ENCODE data around the gene KRTAP10-12. TPM values are rescaled to one million over a fixed set of nuclear protein-coding genes. Genes with fewer than 3 reads are reported as not detected.

The KRTAP10-12 gene
- total RNA-seq, 4 donors from 2014 or later: not detected

DNA sequence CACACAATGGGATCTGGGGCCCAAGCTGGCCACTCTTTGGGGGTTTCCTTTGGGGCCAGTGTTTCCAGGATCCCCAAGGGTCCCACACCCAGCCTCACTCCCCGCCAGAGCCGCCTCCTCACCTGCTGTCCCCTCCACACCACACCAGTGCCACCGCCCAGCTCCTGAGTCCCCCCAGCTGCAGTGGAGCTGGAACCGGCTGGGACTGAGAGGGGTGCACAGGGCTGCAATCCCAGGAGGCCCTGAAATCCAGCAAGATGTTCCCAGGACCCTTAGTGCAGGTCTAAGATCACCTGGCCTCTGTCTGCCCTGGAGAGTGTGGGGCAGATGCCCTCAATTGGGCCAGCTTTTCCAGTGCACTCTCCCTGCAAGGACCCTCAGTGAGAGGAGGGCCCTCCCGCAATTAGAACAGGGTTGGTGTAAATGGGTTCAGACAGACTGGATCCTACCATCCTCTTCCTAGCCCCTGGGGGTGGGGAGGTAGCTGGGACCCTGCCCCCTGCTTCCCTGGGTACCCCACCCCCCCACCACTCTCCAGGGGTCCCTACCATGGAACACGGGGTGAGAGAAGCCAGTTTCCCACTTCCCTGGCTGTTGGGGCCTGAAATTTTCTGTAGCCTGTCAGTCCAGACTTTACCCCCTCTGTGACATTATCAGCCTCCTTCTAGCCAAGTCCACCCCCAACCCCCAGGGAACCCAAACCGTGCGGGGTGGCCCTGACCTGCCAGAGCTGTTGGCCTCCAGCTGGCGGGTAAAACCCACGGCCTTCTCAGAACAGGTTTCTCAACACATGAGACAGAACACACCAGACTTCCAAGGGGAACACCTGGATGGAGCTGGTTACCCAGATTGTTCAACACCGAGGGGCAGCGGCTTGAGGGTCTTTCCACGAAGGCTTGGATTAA lies 7.0 kb downstream of the KRTAP10-12 start:
- DNase-seq: no peak
- H3K27ac ChIP-seq: no peak overlapping the region

DNA sequence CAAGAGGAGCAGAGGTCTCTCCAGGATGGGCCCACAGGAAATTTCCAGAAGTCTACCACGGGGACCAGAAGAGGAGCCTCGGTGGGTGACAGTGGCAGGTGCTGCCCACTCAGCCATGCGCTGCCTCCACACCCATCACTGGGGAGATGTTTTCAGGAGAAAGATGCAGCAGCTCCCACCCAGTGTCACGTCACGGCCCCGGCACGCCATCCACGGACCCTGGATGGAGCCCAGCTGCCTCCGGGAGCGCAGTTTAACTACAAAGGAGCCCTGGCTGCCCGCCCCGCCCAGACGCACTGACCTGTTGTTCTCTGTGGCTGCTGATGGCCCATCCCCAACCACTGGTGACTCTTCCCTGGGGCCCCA lies 7.6 kb downstream of the KRTAP10-12 start:
- DNase-seq: no peak
- Histone ChIP-seq H3K27ac (no peak overlapping the region), H3K4me1 (peaks cover 0 to 23% of the 10 kb centered on the region in 2 donors), H3K9me3 (no peaks in the 10 kb centered on the region), H3K4me3 (replicated peaks in 1 of 3) (no peak overlapping the region), H3K27me3 (peaks cover 9% of the 10 kb centered on the region), H3K36me3 (no peaks in the 10 kb centered on the region)
- intact Hi-C loops (cut with DNase I): no loop called here
- 35 to 81% methylated on average over 5 to 11 of the region's 13 CpGs for WGBS, 2 donors
- TF ChIP-seq, protein P1, sequence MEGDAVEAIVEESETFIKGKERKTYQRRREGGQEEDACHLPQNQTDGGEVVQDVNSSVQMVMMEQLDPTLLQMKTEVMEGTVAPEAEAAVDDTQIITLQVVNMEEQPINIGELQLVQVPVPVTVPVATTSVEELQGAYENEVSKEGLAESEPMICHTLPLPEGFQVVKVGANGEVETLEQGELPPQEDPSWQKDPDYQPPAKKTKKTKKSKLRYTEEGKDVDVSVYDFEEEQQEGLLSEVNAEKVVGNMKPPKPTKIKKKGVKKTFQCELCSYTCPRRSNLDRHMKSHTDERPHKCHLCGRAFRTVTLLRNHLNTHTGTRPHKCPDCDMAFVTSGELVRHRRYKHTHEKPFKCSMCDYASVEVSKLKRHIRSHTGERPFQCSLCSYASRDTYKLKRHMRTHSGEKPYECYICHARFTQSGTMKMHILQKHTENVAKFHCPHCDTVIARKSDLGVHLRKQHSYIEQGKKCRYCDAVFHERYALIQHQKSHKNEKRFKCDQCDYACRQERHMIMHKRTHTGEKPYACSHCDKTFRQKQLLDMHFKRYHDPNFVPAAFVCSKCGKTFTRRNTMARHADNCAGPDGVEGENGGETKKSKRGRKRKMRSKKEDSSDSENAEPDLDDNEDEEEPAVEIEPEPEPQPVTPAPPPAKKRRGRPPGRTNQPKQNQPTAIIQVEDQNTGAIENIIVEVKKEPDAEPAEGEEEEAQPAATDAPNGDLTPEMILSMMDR (IDR thresholded peaks at IDR 0.05): no peak
- no peak for TF ChIP-seq POLR2A (IDR thresholded peaks at IDR 0.05)

More for the DNA sequence above, 7.0 kb downstream of the KRTAP10-12 start:
- Histone ChIP-seq H3K4me1 (peaks cover 0 to 17% of the 10 kb centered on the region in 2 donors), H3K9me3 (no peaks in the 10 kb centered on the region), H3K4me3 (replicated peaks in 1 of 3) (no peak overlapping the region), H3K27me3 (peaks cover 4% of the 10 kb centered on the region), H3K36me3 (no peaks in the 10 kb centered on the region)
- intact Hi-C loops (cut with DNase I): no loop called here
- TF ChIP-seq, protein P1 (IDR thresholded peaks at IDR 0.05): no peak
- TF ChIP-seq POLR2A (IDR thresholded peaks at IDR 0.05): no peak
- 70 to 74% methylated on average over 7 to 13 of the region's 13 CpGs for WGBS, 2 donors

DNA sequence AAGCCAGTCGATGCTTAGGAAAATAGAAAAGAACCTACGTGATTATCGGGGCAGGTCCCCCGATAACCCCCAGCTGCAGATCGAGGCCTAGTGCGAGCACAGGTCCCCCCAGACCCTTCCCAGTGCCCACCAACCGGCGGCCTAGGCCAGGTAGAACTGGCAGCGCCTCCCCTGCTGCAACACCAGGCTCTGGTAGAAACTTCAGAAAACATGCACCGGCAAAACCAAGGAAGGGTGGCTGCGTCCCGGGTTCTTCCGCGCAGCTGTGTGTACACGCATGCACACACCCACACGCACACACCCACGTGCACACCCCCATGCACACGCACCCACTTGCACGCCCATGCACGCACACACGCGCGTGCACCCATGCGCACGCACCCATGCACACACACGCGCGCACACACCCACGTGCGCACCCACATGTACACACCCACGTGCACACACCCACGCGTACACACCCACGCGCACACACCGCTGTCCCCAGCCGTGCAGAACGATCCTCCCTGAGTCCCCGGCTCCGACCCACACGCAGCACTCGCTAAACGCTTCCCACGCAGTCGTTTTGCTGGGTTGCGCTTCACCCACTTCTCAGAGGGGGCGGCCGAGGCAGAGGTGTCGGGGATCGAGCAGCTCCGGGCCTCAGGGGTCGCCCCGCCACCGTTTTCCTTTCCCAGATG lies 9.2 kb downstream of the KRTAP10-12 start:
- no peak for DNase-seq
- Histone ChIP-seq H3K27ac (no peak overlapping the region), H3K36me3 (no peaks in the 10 kb centered on the region), H3K4me1 (peaks cover 4 to 39% of the 10 kb centered on the region in 2 donors), H3K4me3 (replicated peaks in 1 of 3) (no peak overlapping the region), H3K9me3 (no peaks in the 10 kb centered on the region), H3K27me3 (peaks cover 9% of the 10 kb centered on the region)
- WGBS, 2 donors: 24 to 39% methylated on average over 44 to 52 of the region's 54 CpGs
- no peak for TF ChIP-seq POLR2A (IDR thresholded peaks at IDR 0.05)
- TF ChIP-seq, protein P1 (IDR thresholded peaks at IDR 0.05): no peak
- intact Hi-C loops (cut with DNase I): no loop called here

DNA sequence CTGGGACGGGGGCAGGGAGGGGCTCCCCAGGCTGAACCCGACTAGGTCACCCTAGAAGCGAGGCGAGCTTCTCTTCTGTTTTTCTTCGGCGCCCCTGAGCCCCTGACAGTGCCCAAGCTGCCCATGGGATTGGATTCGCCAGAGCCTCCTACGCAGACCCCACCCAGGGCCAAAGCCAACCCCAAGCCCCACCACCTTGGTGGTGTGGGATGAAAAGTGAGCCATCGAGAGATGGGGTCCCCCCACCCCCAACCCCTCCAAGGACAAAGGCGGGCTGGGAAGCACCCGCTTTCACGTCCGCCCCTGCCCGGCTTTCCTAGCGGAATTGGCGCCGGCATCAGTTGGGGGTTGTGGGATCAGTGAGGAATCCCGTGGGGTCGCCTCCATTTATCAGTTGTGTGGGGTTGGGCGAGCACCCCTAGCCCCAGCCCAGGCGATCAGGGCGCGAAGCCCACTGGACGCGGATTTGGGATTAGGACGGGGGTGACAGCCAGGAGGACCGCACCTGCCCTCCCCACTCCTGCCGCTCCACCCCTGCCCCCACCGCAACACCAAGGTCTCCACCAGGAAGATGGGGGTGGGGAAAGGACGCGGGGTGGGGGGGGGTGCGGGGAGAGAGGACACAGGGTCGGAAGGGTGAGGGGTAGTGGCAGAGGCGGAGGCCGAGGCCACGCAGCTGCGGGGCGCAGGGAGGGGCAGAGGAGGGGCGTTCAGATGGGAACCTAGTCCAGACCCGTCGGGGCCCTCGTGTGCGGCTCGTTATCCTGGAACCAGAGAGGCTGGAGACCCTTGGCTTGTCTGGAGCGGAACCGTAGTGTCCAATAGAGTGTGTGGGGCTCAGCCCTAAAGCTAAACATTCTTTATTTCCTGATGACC lies 10.0 kb downstream of the KRTAP10-12 start:
- 26 to 38% methylated on average over 20 to 23 of the region's 46 CpGs for WGBS, 2 donors
- intact Hi-C loops (cut with DNase I): no loop called here
- no peak overlapping the region for H3K4me3 ChIP-seq (replicated peaks in 1 of 3)
- DNase-seq: no peak
- H3K27ac ChIP-seq: no peak overlapping the region
- H3K9me3 ChIP-seq: no peaks in the 10 kb centered on the region
- no peaks in the 10 kb centered on the region for H3K36me3 ChIP-seq
- TF ChIP-seq, protein P1 (IDR thresholded peaks at IDR 0.05): no peak
- no peak for TF ChIP-seq POLR2A (IDR thresholded peaks at IDR 0.05)
- peaks cover 10 to 47% of the 10 kb centered on the region in 2 donors for H3K4me1 ChIP-seq
- H3K27me3 ChIP-seq: peaks cover 9% of the 10 kb centered on the region
